ENCODE data around the gene PLPPR1. TPM values are rescaled to one million over a fixed set of nuclear protein-coding genes. Genes with fewer than 3 reads are reported as not detected.

The PLPPR1 gene
- total RNA-seq, 2 experiments from 2014 or later = not detected

GRCh38 chr9:101138509-101138908, 110.0 kb downstream of the PLPPR1 start:
- H3K27me3 Mint-ChIP-seq (ENCODE audit: low read depth) = no peaks in the 10 kb centered on the region
- no peak for DNase-seq
- POLR2A ChIA-PET = no interaction called here
- H3K9me3 Mint-ChIP-seq (ENCODE audit: insufficient read depth) = no peaks in the 10 kb centered on the region
- no peaks in the 10 kb centered on the region for H3K4me1 Mint-ChIP-seq (ENCODE audit: low read depth)
- ATAC-seq = no peak
- H3K4me3 Mint-ChIP-seq = no peak overlapping the region
- H3K27ac Mint-ChIP-seq = no peak overlapping the region
- CTCF ChIA-PET = interaction anchor here (1.6 kb wide), 1 partner anchor 19 kb away, joined by 3 read pairs; no protein-coding TSS in a partner anchor
- H3K36me3 Mint-ChIP-seq (ENCODE audit: low read depth) = no peaks in the 10 kb centered on the region

DNA sequence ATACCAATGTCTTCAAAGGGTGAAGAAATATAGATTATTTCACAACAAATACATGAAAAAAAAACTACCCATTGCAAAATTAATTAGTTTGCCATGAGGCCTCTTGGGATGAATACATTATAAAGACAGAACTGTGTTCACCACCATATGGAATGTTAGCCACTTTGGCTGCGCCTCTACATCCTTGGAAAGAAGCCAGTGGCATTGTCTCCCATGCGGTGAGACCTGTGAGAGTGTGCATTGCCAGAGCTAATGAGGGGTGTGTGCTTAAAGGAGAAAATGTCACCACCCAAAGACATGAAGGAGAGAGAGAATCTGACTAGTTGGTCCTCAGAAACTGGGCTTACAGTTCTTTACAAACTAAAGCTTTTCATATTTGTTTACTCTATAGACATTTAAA, 110.6 kb downstream of the PLPPR1 start:
- Mint-ChIP-seq H3K4me3 (no peak overlapping the region), H3K36me3 (ENCODE audit: low read depth) (no peaks in the 10 kb centered on the region), H3K27ac (no peak overlapping the region), H3K27me3 (ENCODE audit: low read depth) (no peaks in the 10 kb centered on the region), H3K4me1 (ENCODE audit: low read depth) (no peaks in the 10 kb centered on the region), H3K9me3 (ENCODE audit: insufficient read depth) (no peaks in the 10 kb centered on the region)
- DNase-seq = no peak
- no peak for ATAC-seq
- ChIA-PET CTCF (interaction anchor here (1.6 kb wide), 1 partner anchor 20 kb away, joined by 3 read pairs; no protein-coding TSS in a partner anchor), POLR2A (no interaction called here)

- POLR2A ChIA-PET = no interaction called here
- H3K4me1 Mint-ChIP-seq (ENCODE audit: low read depth) = no peaks in the 10 kb centered on the region
Observed at GRCh38 chr9:101140764-101141163, 112.2 kb downstream of the PLPPR1 start.

GRCh38 chr9:101146508-101146907, 118.0 kb downstream of the PLPPR1 start:
- H3K4me1 Mint-ChIP-seq (ENCODE audit: low read depth) = no peaks in the 10 kb centered on the region
- H3K36me3 Mint-ChIP-seq (ENCODE audit: low read depth) = no peaks in the 10 kb centered on the region
- ChIA-PET POLR2A (no interaction called here), CTCF (no interaction called here)
- H3K4me3 Mint-ChIP-seq = no peak overlapping the region
- DNase-seq (no peak), ATAC-seq (no peak)
- no peaks in the 10 kb centered on the region for H3K9me3 Mint-ChIP-seq (ENCODE audit: insufficient read depth)
- H3K27ac Mint-ChIP-seq = no peak overlapping the region
- no peaks in the 10 kb centered on the region for H3K27me3 Mint-ChIP-seq (ENCODE audit: low read depth)

More at GRCh38 chr9:101140764-101141163, 112.2 kb downstream of the PLPPR1 start:
- DNase-seq = no peak
- H3K9me3 Mint-ChIP-seq (ENCODE audit: insufficient read depth) = no peaks in the 10 kb centered on the region
- CTCF ChIA-PET = no interaction called here
- no peak for ATAC-seq
- H3K36me3 Mint-ChIP-seq (ENCODE audit: low read depth) = no peaks in the 10 kb centered on the region
- no peak overlapping the region for H3K4me3 Mint-ChIP-seq
- H3K27ac Mint-ChIP-seq = no peak overlapping the region
- H3K27me3 Mint-ChIP-seq (ENCODE audit: low read depth) = no peaks in the 10 kb centered on the region

- ChIA-PET POLR2A (no interaction called here), CTCF (no interaction called here)
- H3K36me3 Mint-ChIP-seq (ENCODE audit: low read depth) = no peaks in the 10 kb centered on the region
- no peaks in the 10 kb centered on the region for H3K4me1 Mint-ChIP-seq (ENCODE audit: low read depth)
- DNase-seq (no peak), ATAC-seq (no peak)
- no peaks in the 10 kb centered on the region for H3K27me3 Mint-ChIP-seq (ENCODE audit: low read depth)
- no peaks in the 10 kb centered on the region for H3K9me3 Mint-ChIP-seq (ENCODE audit: insufficient read depth)
- H3K4me3 Mint-ChIP-seq = no peak overlapping the region
- no peak overlapping the region for H3K27ac Mint-ChIP-seq
Observed at GRCh38 chr9:101148344-101148743, 119.8 kb downstream of the PLPPR1 start.

DNA sequence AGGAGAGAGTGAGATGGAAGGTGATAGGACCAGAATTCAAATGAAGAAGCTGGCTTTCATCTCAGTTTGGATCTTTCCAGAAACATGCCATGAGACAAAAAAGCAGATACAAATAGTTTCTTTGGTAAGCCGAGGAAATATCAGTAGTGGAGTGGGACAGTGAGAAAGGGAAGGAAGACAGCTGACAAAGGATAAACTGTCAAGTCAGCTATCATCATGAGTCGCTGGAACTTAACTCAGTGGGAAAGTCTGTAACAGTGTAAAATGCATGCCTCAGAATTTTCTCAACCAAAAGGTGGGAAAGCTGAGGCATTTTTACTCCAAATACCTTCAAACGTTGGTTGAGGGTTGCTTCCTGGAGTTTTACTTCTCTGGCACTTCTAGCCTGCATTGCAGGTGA, 129.8 kb downstream of the PLPPR1 start:
- no peaks in the 10 kb centered on the region for H3K9me3 Mint-ChIP-seq (ENCODE audit: insufficient read depth)
- H3K36me3 Mint-ChIP-seq (ENCODE audit: low read depth) = no peaks in the 10 kb centered on the region
- no peaks in the 10 kb centered on the region for H3K27me3 Mint-ChIP-seq (ENCODE audit: low read depth)
- POLR2A ChIA-PET = no interaction called here
- DNase-seq (no peak), ATAC-seq (no peak)
- H3K4me1 Mint-ChIP-seq (ENCODE audit: low read depth) = no peaks in the 10 kb centered on the region
- H3K27ac Mint-ChIP-seq = no peak overlapping the region
- H3K4me3 Mint-ChIP-seq = no peak overlapping the region
- CTCF ChIA-PET = no interaction called here

- Mint-ChIP-seq H3K4me1 (ENCODE audit: low read depth) (no peaks in the 10 kb centered on the region), H3K27ac (no peak overlapping the region), H3K36me3 (ENCODE audit: low read depth) (no peaks in the 10 kb centered on the region), H3K27me3 (ENCODE audit: low read depth) (no peaks in the 10 kb centered on the region), H3K9me3 (ENCODE audit: insufficient read depth) (no peaks in the 10 kb centered on the region), H3K4me3 (no peak overlapping the region)
- ATAC-seq (no peak), DNase-seq (no peak)
- ChIA-PET POLR2A (no interaction called here), CTCF (no interaction called here)
Observed at GRCh38 chr9:101162231-101162630, 133.7 kb downstream of the PLPPR1 start.

- H3K9me3 Mint-ChIP-seq (ENCODE audit: insufficient read depth) = no peaks in the 10 kb centered on the region
- no peaks in the 10 kb centered on the region for H3K4me1 Mint-ChIP-seq (ENCODE audit: low read depth)
- H3K27me3 Mint-ChIP-seq (ENCODE audit: low read depth) = no peaks in the 10 kb centered on the region
- ChIA-PET CTCF (no interaction called here), POLR2A (no interaction called here)
- DNase-seq (no peak), ATAC-seq (no peak)
- no peaks in the 10 kb centered on the region for H3K36me3 Mint-ChIP-seq (ENCODE audit: low read depth)
- no peak overlapping the region for H3K27ac Mint-ChIP-seq
- H3K4me3 Mint-ChIP-seq = no peak overlapping the region
Observed at GRCh38 chr9:101165131-101165530, 136.6 kb downstream of the PLPPR1 start.

DNA sequence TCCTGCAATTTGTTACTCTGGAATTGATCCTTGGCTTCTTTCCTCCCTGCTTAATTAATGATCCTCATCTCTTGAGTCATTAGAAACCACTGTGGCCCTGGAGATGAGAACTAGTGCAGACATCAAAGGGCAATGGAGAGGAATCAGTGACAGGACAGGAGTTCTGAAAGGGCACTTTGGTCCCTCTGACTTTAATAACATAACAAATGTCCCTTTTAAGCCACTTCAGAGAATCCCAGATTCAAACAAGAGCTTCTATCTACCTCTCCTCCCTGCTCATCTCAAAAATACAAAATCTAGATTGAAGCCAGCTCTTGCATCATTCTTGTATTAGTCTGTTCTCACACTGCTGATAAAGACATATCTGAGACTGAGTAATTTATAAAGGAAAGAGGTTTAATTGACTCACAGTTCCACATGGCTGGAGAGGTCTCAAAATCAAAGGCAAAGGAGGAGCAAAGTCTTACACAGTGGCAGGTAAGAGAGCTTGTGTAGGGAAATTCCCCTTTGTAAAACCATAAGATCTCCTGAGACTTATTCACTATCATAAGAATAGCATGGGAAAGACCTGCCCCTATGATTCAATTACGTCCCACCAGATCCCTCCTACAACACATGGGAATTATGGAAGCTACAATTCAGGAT, 139.1 kb downstream of the PLPPR1 start:
- ATAC-seq = no peak
- CTCF ChIA-PET = no interaction called here
- no peaks in the 10 kb centered on the region for H3K27me3 Mint-ChIP-seq (ENCODE audit: low read depth)
- H3K9me3 Mint-ChIP-seq (ENCODE audit: insufficient read depth) = no peaks in the 10 kb centered on the region
- POLR2A ChIA-PET = no interaction called here
- no peak for DNase-seq
- H3K27ac Mint-ChIP-seq = no peak overlapping the region
- H3K36me3 Mint-ChIP-seq (ENCODE audit: low read depth) = no peaks in the 10 kb centered on the region
- no peak overlapping the region for H3K4me3 Mint-ChIP-seq
- no peaks in the 10 kb centered on the region for H3K4me1 Mint-ChIP-seq (ENCODE audit: low read depth)

GRCh38 chr9:101172616-101173015, 144.1 kb downstream of the PLPPR1 start:
- Mint-ChIP-seq H3K9me3 (ENCODE audit: insufficient read depth) (no peaks in the 10 kb centered on the region), H3K36me3 (ENCODE audit: low read depth) (no peaks in the 10 kb centered on the region), H3K4me1 (ENCODE audit: low read depth) (no peaks in the 10 kb centered on the region), H3K27me3 (ENCODE audit: low read depth) (no peaks in the 10 kb centered on the region), H3K27ac (no peak overlapping the region), H3K4me3 (no peak overlapping the region)
- ChIA-PET POLR2A (no interaction called here), CTCF (interaction anchor here (2.1 kb wide), 1 partner anchor 75 kb away, joined by 4 read pairs; no protein-coding TSS in a partner anchor)
- ATAC-seq (no peak), DNase-seq (no peak)

- ATAC-seq = no peak
- H3K27me3 Mint-ChIP-seq (ENCODE audit: low read depth) = no peaks in the 10 kb centered on the region
- no peak for DNase-seq
- POLR2A ChIA-PET = no interaction called here
- CTCF ChIA-PET = interaction anchor here (2.1 kb wide), 1 partner anchor 74 kb away, joined by 4 read pairs; no protein-coding TSS in a partner anchor
- no peak overlapping the region for H3K4me3 Mint-ChIP-seq
- H3K27ac Mint-ChIP-seq = no peak overlapping the region
- no peaks in the 10 kb centered on the region for H3K4me1 Mint-ChIP-seq (ENCODE audit: low read depth)
- H3K36me3 Mint-ChIP-seq (ENCODE audit: low read depth) = no peaks in the 10 kb centered on the region
- H3K9me3 Mint-ChIP-seq (ENCODE audit: insufficient read depth) = no peaks in the 10 kb centered on the region
Observed at GRCh38 chr9:101173907-101174306, 145.4 kb downstream of the PLPPR1 start.

- Mint-ChIP-seq H3K36me3 (ENCODE audit: low read depth) (no peaks in the 10 kb centered on the region), H3K9me3 (ENCODE audit: insufficient read depth) (no peaks in the 10 kb centered on the region), H3K4me3 (no peak overlapping the region), H3K27me3 (ENCODE audit: low read depth) (no peaks in the 10 kb centered on the region), H3K4me1 (ENCODE audit: low read depth) (no peaks in the 10 kb centered on the region), H3K27ac (no peak overlapping the region)
- no peak for ATAC-seq
- ChIA-PET CTCF (no interaction called here), POLR2A (no interaction called here)
- DNase-seq = no peak
Observed at GRCh38 chr9:101176384-101176783, 147.9 kb downstream of the PLPPR1 start.

GRCh38 chr9:101184813-101185278, 156.3 kb downstream of the PLPPR1 start:
- CTCF ChIA-PET = no interaction called here
- H3K27me3 Mint-ChIP-seq (ENCODE audit: low read depth) = no peaks in the 10 kb centered on the region
- POLR2A ChIA-PET = no interaction called here

More at GRCh38 chr9:101184813-101185278, 156.3 kb downstream of the PLPPR1 start:
- H3K4me3 Mint-ChIP-seq = no peak overlapping the region
- no peaks in the 10 kb centered on the region for H3K36me3 Mint-ChIP-seq (ENCODE audit: low read depth)
- no peaks in the 10 kb centered on the region for H3K9me3 Mint-ChIP-seq (ENCODE audit: insufficient read depth)
- H3K27ac Mint-ChIP-seq = no peak overlapping the region
- DNase-seq = no peak
- no peak for ATAC-seq
- no peaks in the 10 kb centered on the region for H3K4me1 Mint-ChIP-seq (ENCODE audit: low read depth)

All from activated CD8-positive, alpha-beta T cell treated with anti-CD3 and anti-CD28 coated beads, Interleukin-2, amount 10 ng/mL, durations not matched to agents 7 days and 5 days (primary cell).